HEK293T (cell line): ENCODE measurements around the gene PXDC1.

ENCODE experiments used
- CTCF ChIA-PET: fragments of 350-600 bp; formaldehyde crosslinking; extraction: SDS; loops from one replicate; lab custom pipeline; 2021; ENCODE audit warnings: antibody characterized with exemption, inconsistent platforms; lab: Yijun Ruan, JAX
- POLR2A ChIA-PET: fragments of 350-600 bp; formaldehyde crosslinking; extraction: SDS; loops from one replicate; lab custom pipeline; 2020; ENCODE audit warnings: antibody characterized with exemption, inconsistent platforms; lab: Yijun Ruan, JAX
- DNase-seq: peaks from one replicate; pipeline ENCODE4 v3.0.0; 2012; ENCODE audit warnings: mixed read lengths; ENCODE audit errors: extremely low spot score
- ARNT ChIP-seq: fragments of 450-650 bp; IDR thresholded peaks from 2 replicates; pipeline ENCODE4 v1.6.1; 2017; ENCODE audit warnings: mild to moderate bottlenecking
- BHLHE40 ChIP-seq: fragments of 450-650 bp; IDR thresholded peaks from 2 replicates; pipeline ENCODE4 v1.6.1; 2016; ENCODE audit warnings: mild to moderate bottlenecking, moderate library complexity, borderline replicate concordance
- CTBP1 ChIP-seq: fragments of 450-650 bp; IDR thresholded peaks from 2 replicates; pipeline ENCODE4 v1.6.1; 2016; ENCODE audit warnings: borderline replicate concordance
- ELF4 ChIP-seq: fragments of 450-650 bp; IDR thresholded peaks from 2 replicates; pipeline ENCODE4 v1.6.1; 2017; ENCODE audit warnings: antibody characterized with exemption
- FOXA1 ChIP-seq: fragments of 450-650 bp; IDR thresholded peaks from 2 replicates; pipeline ENCODE4 v1.6.1; 2016; ENCODE audit warnings: mild to moderate bottlenecking
- FOXK2 ChIP-seq: fragments of 450-650 bp; IDR thresholded peaks from 2 replicates; pipeline ENCODE4 v1.6.1; 2016; ENCODE audit warnings: mild to moderate bottlenecking
- FOXM1 ChIP-seq: fragments of 450-650 bp; IDR thresholded peaks from 2 replicates; pipeline ENCODE4 v1.6.1; 2017; ENCODE audit warnings: mild to moderate bottlenecking, borderline replicate concordance
- HDGF ChIP-seq: fragments of 450-650 bp; IDR thresholded peaks from 2 replicates; pipeline ENCODE4 v1.6.1; 2017; ENCODE audit warnings: antibody characterized with exemption, borderline replicate concordance
- L3MBTL2 ChIP-seq: fragments of 450-650 bp; conservative IDR thresholded peaks from 2 replicates; pipeline ENCODE4 v1.6.1; 2016; ENCODE audit warnings: mild to moderate bottlenecking
- LEF1 ChIP-seq: fragments of 450-650 bp; IDR thresholded peaks from 2 replicates; pipeline ENCODE4 v1.6.1; 2017; ENCODE audit warnings: mild to moderate bottlenecking, borderline replicate concordance
- NFRKB ChIP-seq: fragments of 450-650 bp; IDR thresholded peaks from 2 replicates; pipeline ENCODE4 v1.6.1; 2016; ENCODE audit warnings: mild to moderate bottlenecking, moderate library complexity
- PKNOX1 ChIP-seq: fragments of 450-650 bp; IDR thresholded peaks from 2 replicates; pipeline ENCODE4 v1.6.1; 2016
- SP1 ChIP-seq: fragments of 450-650 bp; IDR thresholded peaks from 2 replicates; pipeline ENCODE4 v1.6.1; 2017
- SUZ12 ChIP-seq: fragments of 450-650 bp; IDR thresholded peaks from 2 replicates; pipeline ENCODE4 v1.6.1; 2016; ENCODE audit warnings: mild to moderate bottlenecking
- TARDBP ChIP-seq: fragments of 450-650 bp; IDR thresholded peaks from 2 replicates; pipeline ENCODE4 v1.6.1; 2016
- ZNF384 ChIP-seq: fragments of 450-650 bp; IDR thresholded peaks from 2 replicates; pipeline ENCODE4 v1.6.1; 2016

The PXDC1 gene

GRCh38 chr6:3747100-3747737, 4.3 kb downstream of the PXDC1 start:
- CTCF ChIA-PET: no interaction called here
- no peak for TF ChIP-seq SP1
- TF ChIP-seq CTBP1: no peak
- no peak for TF ChIP-seq ZNF384
- TF ChIP-seq TARDBP: no peak
- TF ChIP-seq LEF1: no peak
- no peak for TF ChIP-seq ELF4
- TF ChIP-seq NFRKB: no peak
- no peak for TF ChIP-seq FOXA1
- TF ChIP-seq PKNOX1: no peak
- no peak for TF ChIP-seq ARNT
- TF ChIP-seq HDGF: no peak
- no peak for TF ChIP-seq BHLHE40
- TF ChIP-seq FOXK2: no peak
- TF ChIP-seq SUZ12: no peak
- no peak for TF ChIP-seq FOXM1
- TF ChIP-seq L3MBTL2: no peak
- POLR2A ChIA-PET: no interaction called here
- DNase-seq: no peak

DNA sequence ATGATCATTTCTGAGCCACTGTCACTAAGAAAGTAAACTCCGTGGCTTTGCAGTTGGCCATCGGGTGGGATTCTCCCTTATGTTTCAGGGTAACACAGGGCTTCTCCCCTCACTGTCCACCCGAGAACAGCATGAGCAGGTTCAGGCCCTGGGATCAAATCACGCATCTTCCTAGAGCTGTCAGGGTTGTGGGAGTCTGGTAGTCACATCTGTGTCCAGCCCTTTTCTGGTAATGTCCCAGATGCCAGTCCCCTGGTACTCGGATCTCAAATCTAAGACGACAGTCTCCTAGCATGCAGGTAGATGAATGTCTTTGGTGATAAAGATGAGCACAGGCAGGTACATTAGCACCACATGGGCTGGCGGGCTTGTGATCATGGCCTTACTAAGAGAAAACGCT, 4.8 kb downstream of the PXDC1 start:
- POLR2A ChIA-PET: interaction anchor here (1.1 kb wide), 1 partner anchor 262 kb away, joined by 3 read pairs; no protein-coding TSS in a partner anchor
- CTCF ChIA-PET: interaction anchor here (1.2 to 1.7 kb wide), 3 partner anchors 102 to 232 kb away, joined by 5 to 8 read pairs (median 5); no protein-coding TSS in a partner anchor
- no peak for DNase-seq
- TF ChIP-seq CTBP1: no peak
- TF ChIP-seq SUZ12: no peak
- no peak for TF ChIP-seq ELF4
- TF ChIP-seq L3MBTL2: no peak
- TF ChIP-seq SP1: no peak
- no peak for TF ChIP-seq FOXK2
- no peak for TF ChIP-seq ARNT
- TF ChIP-seq HDGF: no peak
- TF ChIP-seq LEF1: no peak
- no peak for TF ChIP-seq FOXM1
- TF ChIP-seq TARDBP: no peak

- ChIA-PET CTCF (interaction anchor here (1.2 to 1.7 kb wide), 3 partner anchors 103 to 232 kb away, joined by 5 to 8 read pairs (median 5); no protein-coding TSS in a partner anchor), POLR2A (interaction anchor here (1.1 kb wide), 1 partner anchor 262 kb away, joined by 3 read pairs; no protein-coding TSS in a partner anchor)
- no peak for DNase-seq
- TF ChIP-seq TARDBP (no peak), ARNT (no peak), PKNOX1 (no peak), FOXM1 (no peak), CTBP1 (no peak)
These were observed 5.3 kb downstream of the PXDC1 start for GRCh38 chr6:3746119-3746691.

GRCh38 chr6:3745566-3746118, 5.9 kb downstream of the PXDC1 start:
- POLR2A ChIA-PET: interaction anchor here (1.1 kb wide), 1 partner anchor 263 kb away, joined by 3 read pairs; no protein-coding TSS in a partner anchor
- CTCF ChIA-PET: interaction anchor here (1.2 to 1.7 kb wide), 3 partner anchors 103 to 233 kb away, joined by 5 to 8 read pairs (median 5); no protein-coding TSS in a partner anchor
- no peak for TF ChIP-seq BHLHE40
- TF ChIP-seq LEF1: no peak
- TF ChIP-seq PKNOX1: no peak
- TF ChIP-seq L3MBTL2: no peak
- TF ChIP-seq FOXM1: no peak
- no peak for TF ChIP-seq FOXK2
- no peak for TF ChIP-seq ZNF384
- no peak for TF ChIP-seq SUZ12
- TF ChIP-seq ELF4: no peak
- TF ChIP-seq NFRKB: no peak
- TF ChIP-seq FOXA1: no peak
- TF ChIP-seq HDGF: no peak
- no peak for DNase-seq

DNA sequence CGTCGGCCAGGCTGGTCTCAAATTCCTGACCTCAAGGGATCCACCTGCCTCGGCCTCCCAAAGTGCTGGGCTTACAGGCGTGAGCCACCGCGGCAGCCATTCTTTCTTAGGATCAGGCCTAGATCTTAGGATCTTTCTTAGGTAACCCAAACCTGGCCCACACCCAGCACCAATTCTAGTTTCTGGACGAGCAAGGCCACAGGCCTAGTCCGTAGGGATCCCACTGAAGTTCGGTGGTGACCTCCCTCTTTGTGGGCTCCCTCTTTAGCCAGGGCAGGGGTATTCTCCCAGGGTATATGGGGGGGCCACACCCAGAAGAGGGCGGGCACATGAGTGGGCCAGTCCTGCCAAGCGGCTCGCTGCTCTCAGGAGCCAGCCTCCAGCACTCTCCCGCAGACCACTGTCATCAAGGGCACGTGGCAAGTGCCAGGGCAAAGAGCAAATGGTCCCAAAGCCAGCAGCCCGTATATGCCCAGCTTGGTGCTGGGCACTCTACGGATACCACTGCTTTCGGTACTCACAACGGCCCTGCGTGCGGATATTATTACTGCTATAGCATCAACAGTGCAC, 6.5 kb downstream of the PXDC1 start:
- ChIA-PET POLR2A (interaction anchor here (1.1 kb wide), 1 partner anchor 188 kb away, joined by 4 read pairs; no protein-coding TSS in a partner anchor), CTCF (interaction anchor here (1.6 to 2.6 kb wide), 3 partner anchors 104 to 234 kb away, joined by 5 to 9 read pairs (median 8); no protein-coding TSS in a partner anchor)
- TF ChIP-seq CTBP1 (no peak), TARDBP (no peak), FOXM1 (no peak), PKNOX1 (no peak), SUZ12 (no peak), BHLHE40 (no peak), HDGF (no peak)
- no peak for DNase-seq
